Hepatocyte (in vitro differentiated cells): ENCODE results near the gene MND1. TPM values are rescaled to one million over a fixed set of nuclear protein-coding genes. Genes with fewer than 3 reads are reported as not detected.

Experiments used
- DNase-seq: peaks from one replicate; pipeline ENCODE4 v3.0.0-alpha.2; 2016; ENCODE audit warnings: low spot score
- H2AFZ ChIP-seq: fragments of 200-600 bp; sonication (generic); 2 replicates; pipeline ENCODE4 v1.6.0; 2016; ENCODE audit warnings: antibody characterized with exemption, mild to moderate bottlenecking
- H3K27ac ChIP-seq: fragments of 200-600 bp; sonication (generic); 2 replicates; pipeline ENCODE4 v1.5.1; 2016; ENCODE audit warnings: mild to moderate bottlenecking
- H3K27me3 ChIP-seq: fragments of 200-600 bp; sonication (generic); 2 replicates; pipeline ENCODE4 v1.6.1; 2016
- H3K36me3 ChIP-seq: fragments of 200-600 bp; sonication (generic); replicated peaks from 2 replicates; pipeline ENCODE4 v1.5.1; 2016; ENCODE audit warnings: low read depth; ENCODE audit not compliant: insufficient read depth
- H3K4me1 ChIP-seq: fragments of 200-600 bp; sonication (generic); 2 replicates; pipeline ENCODE4 v1.5.1; 2016; ENCODE audit warnings: mild to moderate bottlenecking, moderate library complexity; ENCODE audit not compliant: insufficient read depth
- H3K4me2 ChIP-seq: fragments of 200-600 bp; sonication (generic); 2 replicates; pipeline ENCODE4 v1.6.0; 2016
- H3K4me3 ChIP-seq: fragments of 200-600 bp; sonication (generic); 2 replicates; pipeline ENCODE4 v1.5.1; 2016; ENCODE audit warnings: mild to moderate bottlenecking
- H3K79me2 ChIP-seq: fragments of 200-600 bp; sonication (generic); 2 replicates; pipeline ENCODE4 v1.6.0; 2017; ENCODE audit warnings: mild to moderate bottlenecking
- H3K9me2 ChIP-seq: fragments of 200-600 bp; sonication (generic); replicated peaks from 2 replicates; pipeline ENCODE4 v1.6.0; 2017; ENCODE audit warnings: mild to moderate bottlenecking; ENCODE audit not compliant: insufficient read depth
- H3K9me3 ChIP-seq: fragments of 200-600 bp; sonication (generic); 2 replicates; pipeline ENCODE4 v1.5.1; 2016; ENCODE audit warnings: low read depth, mild to moderate bottlenecking
- H4K20me1 ChIP-seq: fragments of 200-600 bp; sonication (generic); 2 replicates; pipeline ENCODE4 v1.6.0; 2016; ENCODE audit warnings: mild to moderate bottlenecking; ENCODE audit not compliant: insufficient read depth, poor library complexity, severe bottlenecking
- CTCF ChIP-seq: fragments of 200-600 bp; sonication (generic); IDR thresholded peaks from 2 replicates; pipeline ENCODE4 v1.5.1; 2016; ENCODE audit warnings: antibody characterized with exemption, mild to moderate bottlenecking; ENCODE audit not compliant: poor library complexity
- EZH2 ChIP-seq: fragments of 200-600 bp; sonication (generic); IDR thresholded peaks from 2 replicates; pipeline ENCODE4 v1.6.1; 2016; ENCODE audit warnings: antibody characterized with exemption, mild to moderate bottlenecking, borderline replicate concordance
- EZH2phosphoT487 ChIP-seq: fragments of 200-600 bp; sonication (generic); IDR thresholded peaks from one replicate; pipeline ENCODE4 v1.6.1; 2018; ENCODE audit warnings: antibody characterized with exemption, mild to moderate bottlenecking, low read depth, moderate library complexity; ENCODE audit not compliant: unreplicated experiment, severe bottlenecking
- WGBS: methylation state at CpG from one replicate; pipeline ENCODE4 v1.1.6; 2016; ENCODE audit warnings: low lambda C conversion rate; ENCODE audit errors: missing lambda C conversion rate; 5-methylcytosine and 5-hydroxymethylcytosine counted together
- polyA plus RNA-seq: library from polyadenylated mRNA; unstranded; fragments of >200 nt; fragmentation: Nextera tagmentation; extraction: Ambion mirVana; gene quantifications from 2 replicates; pipeline ENCODE4 v1.2.1, GENCODE V29; 2016
- total RNA-seq: library from RNA; depleted of rRNA; stranded (reverse); fragments of >200 nt; gene quantifications from 2 replicates; pipeline ENCODE4 v1.2.3, GENCODE V29; 2014

Gene MND1
- total and polyA plus RNA-seq, 2 experiments from 2014 or later = 2.2 to 4.3 TPM

DNA sequence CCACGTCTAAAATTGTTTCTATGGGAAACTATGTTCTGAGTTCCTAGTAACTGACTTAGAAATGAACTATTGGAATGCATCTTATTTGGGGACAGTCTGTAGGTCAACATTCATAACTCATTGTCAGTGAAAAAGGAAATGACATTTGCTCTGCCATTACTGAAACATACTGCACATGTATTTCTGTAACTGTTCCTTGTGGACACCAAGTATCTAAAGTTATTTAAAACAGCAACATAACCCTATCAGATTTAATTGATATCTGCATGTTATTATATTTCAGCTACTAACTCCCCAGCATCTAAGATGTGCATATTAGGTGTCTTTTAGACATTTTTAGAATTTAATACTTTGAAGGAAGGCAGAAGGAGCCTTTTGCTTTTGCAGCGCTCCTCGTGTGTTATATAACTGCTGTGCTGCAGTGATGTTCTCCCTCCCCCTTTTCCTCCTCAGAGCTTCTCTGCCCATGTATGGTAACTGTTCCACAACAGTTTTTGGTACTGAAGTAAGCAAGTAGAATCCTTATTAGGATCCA, 84.5 kb downstream of the MND1 start:
- Histone ChIP-seq H3K27ac (no peak overlapping the region), H3K36me3 (no peaks in the 10 kb centered on the region), H3K4me1 (no peaks in the 10 kb centered on the region), H3K79me2 (no peaks in the 10 kb centered on the region), H4K20me1 (no peaks in the 10 kb centered on the region), H3K4me2 (no peak overlapping the region), H3K9me2 (no peaks in the 10 kb centered on the region), H3K4me3 (no peak overlapping the region), H3K27me3 (no peaks in the 10 kb centered on the region), H2AFZ (no peak overlapping the region), H3K9me3 (no peaks in the 10 kb centered on the region)
- DNase-seq = no peak
- 80% methylated on average over 3 of the region's 3 CpGs for WGBS
- TF ChIP-seq CTCF (no peak), EZH2phosphoT487 (no peak), EZH2 (no peak)

DNA sequence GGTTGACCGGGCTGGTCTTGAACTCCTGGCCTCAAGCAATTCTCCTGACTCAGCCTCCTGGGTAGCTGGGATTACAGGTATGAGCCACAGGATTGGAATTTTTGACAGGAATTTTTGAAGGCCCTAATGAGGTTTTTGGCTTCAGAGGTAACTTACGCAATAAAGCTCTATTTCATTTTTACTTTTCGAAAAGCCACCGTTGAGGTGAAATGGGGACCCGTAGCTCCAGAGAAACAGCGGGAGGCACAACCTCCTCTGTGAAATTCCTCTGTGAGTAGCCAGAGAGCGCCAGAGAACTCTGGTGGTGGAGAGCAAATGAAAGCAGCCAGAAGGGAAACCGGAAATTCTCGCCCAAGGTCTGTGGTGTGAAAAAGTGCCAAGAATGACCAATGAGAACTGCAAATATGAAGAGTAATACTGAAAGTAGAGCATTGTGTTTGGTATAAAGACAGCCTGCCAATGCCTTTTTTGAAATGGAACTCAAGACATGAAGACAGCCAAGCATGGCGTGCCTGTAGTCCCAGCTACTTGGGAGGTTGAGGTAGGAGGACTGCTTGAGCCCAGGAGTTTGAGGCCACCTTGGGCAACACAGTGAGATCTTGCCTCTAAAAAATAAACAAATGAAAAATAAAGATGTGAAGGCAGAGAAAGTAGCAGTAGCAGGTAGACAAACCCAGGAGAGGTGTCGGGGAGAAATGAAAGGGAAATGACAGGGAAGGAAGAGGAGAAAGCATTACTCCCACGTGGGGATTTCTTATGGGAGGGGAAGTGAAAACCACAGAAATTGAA, 88.7 kb downstream of the MND1 start:
- Histone ChIP-seq H3K36me3 (no peaks in the 10 kb centered on the region), H3K27me3 (no peaks in the 10 kb centered on the region), H3K27ac (no peak overlapping the region), H3K4me1 (no peaks in the 10 kb centered on the region), H3K9me3 (no peaks in the 10 kb centered on the region), H3K4me2 (no peak overlapping the region), H2AFZ (no peak overlapping the region), H3K9me2 (no peaks in the 10 kb centered on the region), H4K20me1 (no peaks in the 10 kb centered on the region), H3K79me2 (no peaks in the 10 kb centered on the region), H3K4me3 (no peak overlapping the region)
- peak; percentile 58 for DNase-seq
- TF ChIP-seq EZH2 (no peak), CTCF (peak; percentile 52)
- WGBS = 80% methylated on average over 12 of the region's 12 CpGs

DNA sequence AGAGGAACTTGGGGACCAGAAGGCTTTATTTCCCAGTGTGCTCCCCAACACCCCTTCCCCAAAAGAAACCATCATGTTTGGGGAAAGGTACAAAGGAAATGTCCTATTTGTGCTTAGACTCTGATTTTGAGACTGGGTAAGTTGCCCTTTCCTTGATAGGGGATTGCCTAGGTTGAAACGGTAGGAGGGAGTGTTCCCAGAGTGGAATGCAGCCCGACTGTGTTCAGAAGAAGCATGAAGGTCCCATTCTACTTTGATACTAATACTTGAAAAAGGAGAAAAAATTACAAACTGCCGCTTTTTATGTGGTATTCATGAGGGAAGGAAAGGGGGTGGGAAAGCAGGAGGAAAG, 89.2 kb downstream of the MND1 start:
- no peaks in the 10 kb centered on the region for H3K79me2 ChIP-seq
- no peaks in the 10 kb centered on the region for H3K9me2 ChIP-seq
- H3K4me3 ChIP-seq = no peak overlapping the region
- TF ChIP-seq EZH2phosphoT487 = no peak
- no peak for TF ChIP-seq CTCF
- TF ChIP-seq EZH2 = no peak
- no peak overlapping the region for H2AFZ ChIP-seq
- DNase-seq = no peak
- H4K20me1 ChIP-seq = no peaks in the 10 kb centered on the region
- H3K4me2 ChIP-seq = no peak overlapping the region
- no peaks in the 10 kb centered on the region for H3K4me1 ChIP-seq
- H3K27me3 ChIP-seq = no peaks in the 10 kb centered on the region
- H3K27ac ChIP-seq = no peak overlapping the region
- 62% methylated on average over 3 of the region's 3 CpGs for WGBS
- H3K9me3 ChIP-seq = no peaks in the 10 kb centered on the region
- H3K36me3 ChIP-seq = no peaks in the 10 kb centered on the region
